Panc1 (cell line): ENCODE results near the gene LYPD4.

Source experiments
- CTCF ChIP-seq: fragments of 450-650 bp; IDR thresholded peaks from 2 replicates; pipeline ENCODE4 v1.5.1; 2017; ENCODE audit warnings: mild to moderate bottlenecking
- POLR2AphosphoS5 ChIP-seq: IDR thresholded peaks from 2 replicates; pipeline ENCODE4 v1.6.1; 2012; ENCODE audit warnings: mild to moderate bottlenecking, low read depth, low read length, moderate library complexity
- SIN3A ChIP-seq: IDR thresholded peaks from 2 replicates; pipeline ENCODE4 v1.6.1; 2012; ENCODE audit warnings: low read depth, mild to moderate bottlenecking, low read length, moderate library complexity, borderline replicate concordance; ENCODE audit not compliant: insufficient read depth
- TCF7L2 ChIP-seq: IDR thresholded peaks from 2 replicates; pipeline ENCODE4 v1.6.1; 2011; ENCODE audit warnings: mild to moderate bottlenecking, low read depth, low read length, inconsistent platforms

- TF ChIP-seq POLR2AphosphoS5 (no peak), SIN3A (no peak), CTCF (no peak), TCF7L2 (no peak)
These were observed 42.7 kb downstream of the LYPD4 start for GRCh38 chr19:41801792-41802211.
